AG09309 (cell line): Measurements from ENCODE around the gene TRIM38.

ENCODE experiments used
- DNase-seq: peaks from one replicate; pipeline ENCODE4 v3.0.0-alpha.2; 2010; ENCODE audit warnings: low read depth
- H3K4me3 ChIP-seq: 2 replicates; pipeline ENCODE4 v1.5.1; 2011; ENCODE audit warnings: mild to moderate bottlenecking, low read depth, low read length, moderate library complexity; ENCODE audit not compliant: control insufficient read depth
- TF ChIP-seq, protein P1 (sequence below): IDR thresholded peaks from 2 replicates; pipeline ENCODE4 v1.5.1; 2011; ENCODE audit warnings: mild to moderate bottlenecking, low read depth, low read length, inconsistent platforms; ENCODE audit not compliant: insufficient read depth, control insufficient read depth; ENCODE audit errors: missing control alignments

Gene TRIM38

DNA sequence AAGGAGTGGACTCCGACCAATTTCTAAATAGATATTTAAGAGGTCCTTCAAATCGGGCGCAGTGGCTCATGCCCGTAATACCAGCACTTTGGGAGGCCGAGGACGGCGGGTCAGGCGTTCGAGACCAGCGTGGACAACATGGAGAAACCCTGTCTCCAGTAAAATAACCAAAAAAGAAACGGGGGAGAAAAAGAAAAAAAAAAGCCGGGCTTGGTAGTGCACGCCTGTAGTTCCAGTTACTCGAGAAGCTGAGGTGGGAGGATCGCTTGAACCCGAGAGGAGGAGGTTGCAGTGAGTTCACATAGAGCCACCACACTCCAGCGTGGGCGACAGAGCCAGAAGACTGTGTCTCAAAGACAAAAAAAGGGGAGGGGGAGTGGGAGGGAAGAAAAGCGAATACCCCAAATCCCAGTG is 71.3 kb downstream of the TRIM38 start:
- H3K4me3 ChIP-seq: peak overlapping the region; percentile 28
- no peak for DNase-seq
- TF ChIP-seq, protein P1, sequence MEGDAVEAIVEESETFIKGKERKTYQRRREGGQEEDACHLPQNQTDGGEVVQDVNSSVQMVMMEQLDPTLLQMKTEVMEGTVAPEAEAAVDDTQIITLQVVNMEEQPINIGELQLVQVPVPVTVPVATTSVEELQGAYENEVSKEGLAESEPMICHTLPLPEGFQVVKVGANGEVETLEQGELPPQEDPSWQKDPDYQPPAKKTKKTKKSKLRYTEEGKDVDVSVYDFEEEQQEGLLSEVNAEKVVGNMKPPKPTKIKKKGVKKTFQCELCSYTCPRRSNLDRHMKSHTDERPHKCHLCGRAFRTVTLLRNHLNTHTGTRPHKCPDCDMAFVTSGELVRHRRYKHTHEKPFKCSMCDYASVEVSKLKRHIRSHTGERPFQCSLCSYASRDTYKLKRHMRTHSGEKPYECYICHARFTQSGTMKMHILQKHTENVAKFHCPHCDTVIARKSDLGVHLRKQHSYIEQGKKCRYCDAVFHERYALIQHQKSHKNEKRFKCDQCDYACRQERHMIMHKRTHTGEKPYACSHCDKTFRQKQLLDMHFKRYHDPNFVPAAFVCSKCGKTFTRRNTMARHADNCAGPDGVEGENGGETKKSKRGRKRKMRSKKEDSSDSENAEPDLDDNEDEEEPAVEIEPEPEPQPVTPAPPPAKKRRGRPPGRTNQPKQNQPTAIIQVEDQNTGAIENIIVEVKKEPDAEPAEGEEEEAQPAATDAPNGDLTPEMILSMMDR: no peak

DNA sequence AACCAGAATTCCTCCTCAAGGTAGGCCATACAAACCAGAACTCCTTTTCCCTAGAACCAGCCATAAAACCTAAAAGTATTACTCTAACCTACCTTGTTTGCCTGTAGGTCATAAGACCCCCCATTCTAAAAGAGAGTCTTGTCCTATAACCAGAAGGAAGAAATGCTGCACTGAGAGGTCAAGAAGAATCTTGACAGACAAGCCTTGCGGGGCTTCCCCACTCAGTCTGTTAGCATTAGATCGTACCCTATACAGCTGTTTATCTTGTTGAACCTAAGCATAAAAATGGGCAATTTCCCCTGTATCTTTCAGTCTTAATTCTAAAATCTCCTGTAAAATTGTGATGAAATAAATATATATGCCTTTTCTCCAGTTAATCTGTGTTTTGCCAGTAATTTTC is 72.3 kb downstream of the TRIM38 start:
- TF ChIP-seq, protein P1: no peak
- DNase-seq: no peak
- H3K4me3 ChIP-seq: no peak overlapping the region
